ENCODE measurements around the gene SUGCT.

DNA sequence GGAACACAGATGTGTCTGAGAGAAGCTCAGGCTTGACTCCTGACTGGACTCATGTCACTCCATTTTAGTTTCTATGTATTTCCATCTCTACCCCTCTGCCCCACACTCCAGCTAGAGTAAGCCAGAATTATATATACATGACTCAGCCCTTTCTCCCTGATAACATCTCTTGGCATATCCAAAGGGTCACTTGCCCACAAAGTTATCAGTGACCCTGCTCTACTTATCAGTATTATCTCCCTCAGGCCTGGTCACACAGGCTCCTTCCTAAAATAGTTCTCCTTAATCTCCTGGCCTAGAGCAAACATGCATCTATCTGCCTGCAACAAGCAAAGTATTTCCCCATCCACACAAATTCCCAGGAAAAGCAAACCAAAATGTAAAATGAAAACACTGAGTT is 598.3 kb downstream of the SUGCT start:
- TF ChIP-seq CTCF (conservative IDR thresholded peaks at IDR 0.05; ENCODE audit: low read depth, low read length) (no peak), EZH2 (IDR thresholded peaks at IDR 0.05; ENCODE audit: borderline replicate concordance, low read depth, low read length, poor library complexity, severe bottlenecking) (no peak)

All from A673 (cell line).